Activated CD8-positive, alpha-beta memory T cell treated with anti-CD3 and anti-CD28 coated beads for 1 hour (primary cell): Measurements from ENCODE around the gene MAFG.

ENCODE experiments used
- DNase-seq, 2 donors: peaks; one replicate each; pipeline ENCODE4 v3.0.0-alpha.2; 2020; ENCODE audit warnings: low read depth in 1 of 2; ENCODE audit errors: extremely low read depth in 1 of 2

MAFG gene

GRCh38 chr17:81911277-81911961 lies 16.1 kb downstream of the MAFG start, which contains the start of gene PCYT2:
PCYT2 (minus strand) TSS chr17:81911399; CDS start chr17:81911355, 44 bp downstream.
- DNase-seq, result peak; percentile 82 to 90

GRCh38 chr17:81910840-81911276 lies 16.7 kb downstream of the MAFG start:
- no peak for DNase-seq

- no peak for DNase-seq
These were observed 17.3 kb downstream of the MAFG start for GRCh38 chr17:81909966-81910839.

- no peak for DNase-seq
These were observed 18.3 kb downstream of the MAFG start for GRCh38 chr17:81909231-81909630.

- no peak for DNase-seq
These were observed 18.7 kb downstream of the MAFG start for GRCh38 chr17:81908793-81909192.

GRCh38 chr17:81907219-81908145 lies 20.1 kb downstream of the MAFG start:
- no peak for DNase-seq

GRCh38 chr17:81906476-81907218 lies 20.9 kb downstream of the MAFG start:
- no peak for DNase-seq

GRCh38 chr17:81905993-81906392 lies 21.5 kb downstream of the MAFG start:
- no peak for DNase-seq

- DNase-seq, result no peak
These were observed 22.1 kb downstream of the MAFG start for GRCh38 chr17:81905424-81905875.

- no peak for DNase-seq
These were observed 22.7 kb downstream of the MAFG start for GRCh38 chr17:81904600-81905423.

- DNase-seq, result no peak
These were observed 23.5 kb downstream of the MAFG start for GRCh38 chr17:81903896-81904599.

GRCh38 chr17:81903415-81903831 lies 24.1 kb downstream of the MAFG start:
- no peak for DNase-seq

GRCh38 chr17:81902653-81903414 lies 24.7 kb downstream of the MAFG start:
- no peak for DNase-seq

GRCh38 chr17:81902023-81902652 lies 25.4 kb downstream of the MAFG start, which contains the start of gene NPB:
NPB (plus strand) TSS chr17:81902238; CDS start chr17:81902278, 40 bp downstream.
- no peak for DNase-seq

- DNase-seq, result no peak
These were observed 26.1 kb downstream of the MAFG start for GRCh38 chr17:81901167-81902022.

GRCh38 chr17:81900181-81900820 lies 27.2 kb downstream of the MAFG start:
- no peak for DNase-seq
